ENCODE results near the gene UBASH3B.

DNA sequence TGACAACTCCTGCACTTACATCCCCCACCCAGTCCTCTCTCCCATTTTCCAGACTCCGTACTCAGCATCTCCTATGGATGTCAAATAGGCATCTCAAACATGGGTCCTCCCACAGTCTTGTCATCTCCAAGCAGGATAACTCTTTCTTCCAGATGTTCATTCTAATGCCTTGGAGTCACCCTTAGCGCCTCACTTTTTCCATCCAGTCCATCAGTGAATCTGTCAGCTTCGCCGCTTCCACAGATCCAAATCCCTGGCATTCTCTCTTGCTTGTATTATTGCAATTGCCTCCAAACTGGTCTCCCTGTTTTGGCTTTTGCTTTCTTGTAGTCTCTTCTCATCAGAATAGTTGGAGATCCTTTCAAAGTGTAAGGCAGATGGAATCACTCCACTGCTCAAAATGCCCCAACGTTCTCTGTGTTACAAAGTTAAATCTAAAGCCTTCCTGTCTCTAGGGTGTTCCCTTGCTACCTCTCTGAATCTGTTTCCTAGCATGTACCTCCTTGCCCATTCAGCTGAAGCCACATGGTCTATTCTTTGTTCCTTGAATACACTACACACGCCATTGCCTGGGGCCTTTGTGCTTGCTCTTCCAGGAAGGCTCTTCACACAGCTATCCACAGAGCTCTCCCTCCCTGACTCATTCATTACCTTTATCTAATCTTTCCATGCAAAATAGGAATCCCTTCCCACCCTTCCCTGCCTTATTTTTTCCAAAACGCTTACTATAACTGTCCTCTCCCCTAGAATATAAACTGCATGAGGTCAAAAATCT is 64.8 kb downstream of the UBASH3B start:
- no peak for TF ChIP-seq EP300 (IDR thresholded peaks at IDR 0.05)
- TF ChIP-seq, protein P1, sequence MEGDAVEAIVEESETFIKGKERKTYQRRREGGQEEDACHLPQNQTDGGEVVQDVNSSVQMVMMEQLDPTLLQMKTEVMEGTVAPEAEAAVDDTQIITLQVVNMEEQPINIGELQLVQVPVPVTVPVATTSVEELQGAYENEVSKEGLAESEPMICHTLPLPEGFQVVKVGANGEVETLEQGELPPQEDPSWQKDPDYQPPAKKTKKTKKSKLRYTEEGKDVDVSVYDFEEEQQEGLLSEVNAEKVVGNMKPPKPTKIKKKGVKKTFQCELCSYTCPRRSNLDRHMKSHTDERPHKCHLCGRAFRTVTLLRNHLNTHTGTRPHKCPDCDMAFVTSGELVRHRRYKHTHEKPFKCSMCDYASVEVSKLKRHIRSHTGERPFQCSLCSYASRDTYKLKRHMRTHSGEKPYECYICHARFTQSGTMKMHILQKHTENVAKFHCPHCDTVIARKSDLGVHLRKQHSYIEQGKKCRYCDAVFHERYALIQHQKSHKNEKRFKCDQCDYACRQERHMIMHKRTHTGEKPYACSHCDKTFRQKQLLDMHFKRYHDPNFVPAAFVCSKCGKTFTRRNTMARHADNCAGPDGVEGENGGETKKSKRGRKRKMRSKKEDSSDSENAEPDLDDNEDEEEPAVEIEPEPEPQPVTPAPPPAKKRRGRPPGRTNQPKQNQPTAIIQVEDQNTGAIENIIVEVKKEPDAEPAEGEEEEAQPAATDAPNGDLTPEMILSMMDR (IDR thresholded peaks at IDR 0.05): no peak
